Fibroblast of lung (primary cell): ENCODE results near the gene CLDN10. TPM values are rescaled to one million over a fixed set of nuclear protein-coding genes. Genes with fewer than 3 reads are reported as not detected.

Source experiments
- DNase-seq, 2 donors: peaks; one replicate each; pipeline versions ENCODE4 v3.0.0 to v3.0.0-alpha.2; 2010; ENCODE audit warnings: low read depth in 2 of 2
- H2AFZ ChIP-seq: 2 replicates; pipeline ENCODE4 v1.5.1; 2012; ENCODE audit warnings: low read length, control low read depth, inconsistent platforms
- H3K27ac ChIP-seq: 2 replicates; pipeline ENCODE4 v1.5.1; 2011; ENCODE audit warnings: low read length, control low read depth; ENCODE audit not compliant: insufficient read depth
- H3K27me3 ChIP-seq: 2 replicates; pipeline ENCODE4 v1.5.1; 2011; ENCODE audit warnings: mild to moderate bottlenecking, low read length; ENCODE audit not compliant: control insufficient read depth, insufficient read depth
- H3K36me3 ChIP-seq: 2 replicates; pipeline ENCODE4 v1.5.1; 2011; ENCODE audit warnings: low read length; ENCODE audit not compliant: control insufficient read depth, insufficient read depth
- H3K4me1 ChIP-seq: 2 replicates; pipeline ENCODE4 v1.5.1; 2011; ENCODE audit warnings: low read length; ENCODE audit not compliant: control insufficient read depth, insufficient read depth; ENCODE audit errors: extremely low read depth
- H3K4me2 ChIP-seq: 2 replicates; pipeline ENCODE4 v1.5.1; 2011; ENCODE audit warnings: low read length, control low read depth; ENCODE audit not compliant: insufficient read depth; ENCODE audit errors: extremely low read depth
- H3K4me3 ChIP-seq, 4 experiments: fragments of 200-600 bp in 1 of 4; sonication (generic) in 1 of 4; replicated peaks in 1 of 4; 2 replicates each; pipeline ENCODE4 v1.5.1; 2011 to 2016; ENCODE audit warnings: low read length in 4 of 4, low read depth in 3 of 4, mild to moderate bottlenecking in 3 of 4, control low read depth in 2 of 4, inconsistent platforms in 1 of 4, mixed read lengths in 1 of 4; ENCODE audit not compliant: insufficient read depth in 1 of 4; ENCODE audit errors: control extremely low read depth in 1 of 4
- H3K79me2 ChIP-seq: 2 replicates; pipeline ENCODE4 v1.5.1; 2012; ENCODE audit warnings: mild to moderate bottlenecking, low read length, inconsistent platforms; ENCODE audit not compliant: control insufficient read depth, insufficient read depth
- H3K9ac ChIP-seq: 2 replicates; pipeline ENCODE4 v1.5.1; 2011; ENCODE audit warnings: mild to moderate bottlenecking, low read length, control low read depth; ENCODE audit not compliant: insufficient read depth
- H3K9me3 ChIP-seq: 2 replicates; pipeline ENCODE4 v1.5.1; 2012; ENCODE audit warnings: low read depth, low read length; ENCODE audit not compliant: control insufficient read depth, insufficient read depth
- H4K20me1 ChIP-seq: 2 replicates; pipeline ENCODE4 v1.5.1; 2011; ENCODE audit warnings: low read length; ENCODE audit not compliant: control insufficient read depth, insufficient read depth; ENCODE audit errors: extremely low read depth
- EZH2 ChIP-seq: IDR thresholded peaks from 2 replicates; pipeline ENCODE4 v1.5.1; 2012; ENCODE audit warnings: low read length, control low read depth, mild to moderate bottlenecking; ENCODE audit errors: missing control alignments
- polyA plus RNA-seq, 2 donors: library from polyadenylated mRNA; depleted of rRNA in 1 of 2; stranded (reverse) in 1 of 2; unstranded in 1 of 2; fragments of >200 nt; gene quantifications; 2 replicates each; pipeline ENCODE4 v1.2.1, GENCODE V29; 2011 to 2012; ENCODE audit warnings: missing spikeins in 1 of 2
- total RNA-seq: library from RNA; depleted of rRNA; stranded (reverse); fragments of >200 nt; gene quantifications from 2 replicates; pipeline ENCODE4 v1.2.1, GENCODE V29; 2014
- TF ChIP-seq, protein P1 (sequence below), 2 donors: IDR thresholded peaks in 1 of 2; conservative IDR thresholded peaks in 1 of 2; 1 replicate in 1 of 2; 2 replicates in 1 of 2; pipeline ENCODE4 v1.5.1; 2011 to 2012; ENCODE audit warnings: low read length in 2 of 2, control low read depth in 1 of 2, inconsistent platforms in 1 of 2, low read depth in 1 of 2, mild to moderate bottlenecking in 1 of 2

The CLDN10 gene
- total and polyA plus RNA-seq, 2 donors (not counting 1 experiment from before 2014, with no cell fraction given), result not detected

- peak; percentile 58 for TF ChIP-seq EZH2
- TF ChIP-seq, protein P1, sequence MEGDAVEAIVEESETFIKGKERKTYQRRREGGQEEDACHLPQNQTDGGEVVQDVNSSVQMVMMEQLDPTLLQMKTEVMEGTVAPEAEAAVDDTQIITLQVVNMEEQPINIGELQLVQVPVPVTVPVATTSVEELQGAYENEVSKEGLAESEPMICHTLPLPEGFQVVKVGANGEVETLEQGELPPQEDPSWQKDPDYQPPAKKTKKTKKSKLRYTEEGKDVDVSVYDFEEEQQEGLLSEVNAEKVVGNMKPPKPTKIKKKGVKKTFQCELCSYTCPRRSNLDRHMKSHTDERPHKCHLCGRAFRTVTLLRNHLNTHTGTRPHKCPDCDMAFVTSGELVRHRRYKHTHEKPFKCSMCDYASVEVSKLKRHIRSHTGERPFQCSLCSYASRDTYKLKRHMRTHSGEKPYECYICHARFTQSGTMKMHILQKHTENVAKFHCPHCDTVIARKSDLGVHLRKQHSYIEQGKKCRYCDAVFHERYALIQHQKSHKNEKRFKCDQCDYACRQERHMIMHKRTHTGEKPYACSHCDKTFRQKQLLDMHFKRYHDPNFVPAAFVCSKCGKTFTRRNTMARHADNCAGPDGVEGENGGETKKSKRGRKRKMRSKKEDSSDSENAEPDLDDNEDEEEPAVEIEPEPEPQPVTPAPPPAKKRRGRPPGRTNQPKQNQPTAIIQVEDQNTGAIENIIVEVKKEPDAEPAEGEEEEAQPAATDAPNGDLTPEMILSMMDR (conservative IDR thresholded peaks at IDR 0.05 in 1 of 2, IDR thresholded peaks at IDR 0.05 in 1 of 2; ENCODE audit: low read depth in 1 of 2, low read length in 2 of 2), result no peak
- no peaks in the 10 kb centered on the region for H3K4me1 ChIP-seq
- H3K9me3 ChIP-seq, result no peaks in the 10 kb centered on the region
- no peaks in the 10 kb centered on the region for H3K36me3 ChIP-seq
- DNase-seq, result peak in 1 of 2 donors; percentile 24
- no peak overlapping the region for H3K9ac ChIP-seq
- H3K27ac ChIP-seq, result no peak overlapping the region
- H3K79me2 ChIP-seq, result no peaks in the 10 kb centered on the region
- peaks cover 52% of the 10 kb centered on the region for H3K27me3 ChIP-seq
- H4K20me1 ChIP-seq, result no peaks in the 10 kb centered on the region
- no peak overlapping the region for H3K4me2 ChIP-seq
- no peak overlapping the region for H2AFZ ChIP-seq
- H3K4me3 ChIP-seq, result no peak overlapping the region
These were observed 1.3 kb downstream of the CLDN10 start for GRCh38 chr13:95553581-95554385.

DNA sequence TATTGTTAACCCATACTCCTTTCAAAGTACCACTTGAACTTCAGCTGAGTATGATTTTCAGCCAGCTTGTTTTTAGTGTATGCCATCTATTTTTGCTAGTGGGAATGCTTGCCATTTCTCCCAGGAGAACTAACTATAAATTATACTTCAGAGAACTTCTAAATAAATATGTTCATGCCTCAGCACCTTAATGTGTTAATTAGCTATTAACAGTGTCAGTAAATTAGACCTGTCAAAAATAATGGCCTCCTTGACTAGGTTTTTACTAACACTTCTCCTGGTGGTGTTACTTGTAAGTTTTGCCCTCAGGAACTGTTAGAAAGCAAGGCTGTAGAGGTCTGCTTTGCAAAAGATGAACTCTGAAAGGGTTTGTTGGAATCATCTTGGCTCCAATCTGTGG is 4.5 kb downstream of the CLDN10 start:
- Histone ChIP-seq H3K79me2 (no peaks in the 10 kb centered on the region), H3K9ac (no peak overlapping the region), H3K4me3 (no peak overlapping the region), H3K36me3 (no peaks in the 10 kb centered on the region), H3K9me3 (no peaks in the 10 kb centered on the region), H4K20me1 (no peaks in the 10 kb centered on the region), H3K27me3 (peaks cover 30% of the 10 kb centered on the region), H3K4me2 (no peak overlapping the region), H3K4me1 (no peaks in the 10 kb centered on the region), H2AFZ (no peak overlapping the region), H3K27ac (no peak overlapping the region)
- DNase-seq, result no peak
- TF ChIP-seq EZH2, result no peak
- TF ChIP-seq, protein P1 (conservative IDR thresholded peaks at IDR 0.05 in 1 of 2, IDR thresholded peaks at IDR 0.05 in 1 of 2; ENCODE audit: low read depth in 1 of 2, low read length in 2 of 2), result no peak

DNA sequence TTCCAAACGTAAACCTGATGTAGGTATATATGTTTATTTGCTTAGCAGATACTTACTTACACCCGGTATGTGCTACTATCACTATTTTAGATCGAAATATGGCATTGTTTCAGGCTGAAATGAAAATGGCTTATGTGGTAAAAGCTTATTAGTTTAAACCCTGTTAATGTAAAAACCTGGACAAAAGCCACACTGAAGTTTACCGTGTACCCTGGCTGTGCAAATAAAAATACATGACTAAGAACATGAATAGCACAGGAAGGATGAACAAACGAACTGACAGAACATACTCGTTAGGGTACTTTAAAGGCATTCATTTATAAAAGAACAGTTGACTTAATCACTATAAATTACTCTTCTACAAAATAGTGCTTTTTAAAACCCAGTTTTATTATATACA is 6.6 kb downstream of the CLDN10 start:
- no peaks in the 10 kb centered on the region for H3K36me3 ChIP-seq
- H3K9me3 ChIP-seq, result no peaks in the 10 kb centered on the region
- TF ChIP-seq EZH2, result no peak
- TF ChIP-seq, protein P1 (conservative IDR thresholded peaks at IDR 0.05 in 1 of 2, IDR thresholded peaks at IDR 0.05 in 1 of 2; ENCODE audit: low read depth in 1 of 2, low read length in 2 of 2), result no peak
- no peaks in the 10 kb centered on the region for H4K20me1 ChIP-seq
- no peak overlapping the region for H3K27ac ChIP-seq
- H3K9ac ChIP-seq, result no peak overlapping the region
- no peak overlapping the region for H2AFZ ChIP-seq
- no peak overlapping the region for H3K4me3 ChIP-seq
- peaks cover 10% of the 10 kb centered on the region for H3K27me3 ChIP-seq
- H3K79me2 ChIP-seq, result no peaks in the 10 kb centered on the region
- H3K4me2 ChIP-seq, result no peak overlapping the region
- H3K4me1 ChIP-seq, result no peaks in the 10 kb centered on the region
- DNase-seq, result no peak
